Suprapubic skin (tissue), 4 donors: ENCODE data around the gene ZNF275.

ENCODE experiments used
- CTCF ChIP-seq, 2 donors: fragments of 200-600 bp in 1 of 2; fragments of 450-650 bp in 1 of 2; sonication (generic) in 1 of 2; IDR thresholded peaks; one replicate each; pipeline ENCODE4 v1.5.1; 2016 to 2019; ENCODE audit warnings: antibody characterized with exemption in 2 of 2, mild to moderate bottlenecking in 1 of 2, moderate library complexity in 1 of 2
- EP300 ChIP-seq: sonication (generic); formaldehyde crosslinking; IDR thresholded peaks from one replicate; pipeline ENCODE4 v1.6.1; 2017; ENCODE audit warnings: antibody characterized with exemption
- POLR2A ChIP-seq, 2 donors: fragments of 450-650 bp; IDR thresholded peaks; one replicate each; pipeline ENCODE4 v1.6.1; 2017; ENCODE audit warnings: antibody characterized with exemption in 2 of 2, mild to moderate bottlenecking in 2 of 2, moderate library complexity in 2 of 2
- POLR2AphosphoS5 ChIP-seq, 3 donors: sonication (generic); formaldehyde crosslinking; IDR thresholded peaks; one replicate each; pipeline ENCODE4 v1.6.1; 2017; ENCODE audit warnings: antibody characterized with exemption in 3 of 3

- TF ChIP-seq EP300 (no peak), CTCF (IDR thresholded peaks at IDR 0.05) (no peak), POLR2AphosphoS5 (IDR thresholded peaks at IDR 0.05) (no peak), POLR2A (IDR thresholded peaks at IDR 0.05) (no peak)
Measured at GRCh38 chrX:153339662-153340061, 5.7 kb downstream of the ZNF275 start.
